Smooth muscle cell (in vitro differentiated cells): ENCODE measurements around the gene TIMM50. TPM values are rescaled to one million over a fixed set of nuclear protein-coding genes. Genes with fewer than 3 reads are reported as not detected.
A peak's percentile ranks its signal among the peaks of the same experiment; 100 is the strongest.

ENCODE experiments used
- DNase-seq: peaks from one replicate; lab custom pipeline; 2025; ENCODE audit not compliant: unreplicated experiment; lab: John Stamatoyannopoulos, UW
- H2AFZ ChIP-seq: fragments of 200-600 bp; sonication (generic); 2 replicates; pipeline ENCODE4 v1.6.0; 2016; ENCODE audit warnings: antibody characterized with exemption, low read depth, mild to moderate bottlenecking
- H3F3A ChIP-seq: fragments of 200-600 bp; sonication (generic); 2 replicates; pipeline ENCODE4 v1.6.0; 2017; ENCODE audit warnings: antibody characterized with exemption, low read depth
- H3K27ac ChIP-seq: fragments of 200-600 bp; sonication (generic); 2 replicates; pipeline ENCODE4 v1.5.1; 2016; ENCODE audit warnings: low read depth, mild to moderate bottlenecking
- H3K27me3 ChIP-seq: fragments of 200-600 bp; sonication (generic); 2 replicates; pipeline ENCODE4 v1.6.1; 2016; ENCODE audit warnings: low read depth, mild to moderate bottlenecking
- H3K36me3 ChIP-seq: fragments of 200-600 bp; sonication (generic); 2 replicates; pipeline ENCODE4 v1.5.1; 2016; ENCODE audit warnings: low read depth
- H3K4me1 ChIP-seq: fragments of 200-600 bp; sonication (generic); 2 replicates; pipeline ENCODE4 v1.5.1; 2016; ENCODE audit warnings: low read depth
- H3K4me2 ChIP-seq: fragments of 200-600 bp; sonication (generic); 2 replicates; pipeline ENCODE4 v1.6.0; 2016; ENCODE audit warnings: mild to moderate bottlenecking
- H3K4me3 ChIP-seq: fragments of 200-600 bp; sonication (generic); 2 replicates; pipeline ENCODE4 v1.5.1; 2016; ENCODE audit warnings: mild to moderate bottlenecking
- H3K79me2 ChIP-seq: fragments of 200-600 bp; sonication (generic); 2 replicates; pipeline ENCODE4 v1.6.0; 2016; ENCODE audit warnings: low read depth, mild to moderate bottlenecking
- H3K9ac ChIP-seq: fragments of 200-600 bp; sonication (generic); 2 replicates; pipeline ENCODE4 v1.6.0; 2016; ENCODE audit warnings: low read depth
- H3K9me3 ChIP-seq: fragments of 200-600 bp; sonication (generic); replicated peaks from 2 replicates; pipeline ENCODE4 v1.5.1; 2016; ENCODE audit warnings: low read depth
- H4K20me1 ChIP-seq: fragments of 200-600 bp; sonication (generic); 2 replicates; pipeline ENCODE4 v1.6.0; 2016; ENCODE audit warnings: low read depth
- WGBS: methylation state at CpG from one replicate; pipeline ENCODE4 v1.1.7; 2016; ENCODE audit warnings: low lambda C conversion rate; 5-methylcytosine and 5-hydroxymethylcytosine counted together
- polyA plus RNA-seq: library from polyadenylated mRNA; unstranded; fragments of >200 nt; fragmentation: Nextera tagmentation; extraction: Ambion mirVana; gene quantifications from 2 replicates; pipeline ENCODE4 v1.2.1, GENCODE V29; 2016
- total RNA-seq: library from RNA; depleted of rRNA; stranded (reverse); fragments of >200 nt; gene quantifications from 2 replicates; pipeline ENCODE4 v1.2.3, GENCODE V29; 2014
- TF ChIP-seq, protein P1 (sequence below): fragments of 200-600 bp; sonication (generic); IDR thresholded peaks from 2 replicates; pipeline ENCODE4 v1.5.1; 2017; ENCODE audit warnings: borderline replicate concordance, mild to moderate bottlenecking, antibody characterized with exemption; ENCODE audit not compliant: insufficient read depth, poor library complexity, severe bottlenecking

Gene TIMM50
- total and polyA plus RNA-seq, 2 experiments from 2014 or later = 66.1 to 108 TPM

GRCh38 chr19:39500543-39500942 lies 19.9 kb downstream of the TIMM50 start:
- Histone ChIP-seq H3K36me3 (no peaks in the 10 kb centered on the region), H3K4me1 (peaks cover 13% of the 10 kb centered on the region), H4K20me1 (no peaks in the 10 kb centered on the region), H3K4me2 (no peak overlapping the region), H3K9ac (no peak overlapping the region), H3K9me3 (no peaks in the 10 kb centered on the region), H3F3A (no peaks in the 10 kb centered on the region), H3K79me2 (no peaks in the 10 kb centered on the region), H3K27me3 (peaks cover 57% of the 10 kb centered on the region), H3K4me3 (no peak overlapping the region), H2AFZ (no peak overlapping the region), H3K27ac (no peak overlapping the region)
- TF ChIP-seq, protein P1, sequence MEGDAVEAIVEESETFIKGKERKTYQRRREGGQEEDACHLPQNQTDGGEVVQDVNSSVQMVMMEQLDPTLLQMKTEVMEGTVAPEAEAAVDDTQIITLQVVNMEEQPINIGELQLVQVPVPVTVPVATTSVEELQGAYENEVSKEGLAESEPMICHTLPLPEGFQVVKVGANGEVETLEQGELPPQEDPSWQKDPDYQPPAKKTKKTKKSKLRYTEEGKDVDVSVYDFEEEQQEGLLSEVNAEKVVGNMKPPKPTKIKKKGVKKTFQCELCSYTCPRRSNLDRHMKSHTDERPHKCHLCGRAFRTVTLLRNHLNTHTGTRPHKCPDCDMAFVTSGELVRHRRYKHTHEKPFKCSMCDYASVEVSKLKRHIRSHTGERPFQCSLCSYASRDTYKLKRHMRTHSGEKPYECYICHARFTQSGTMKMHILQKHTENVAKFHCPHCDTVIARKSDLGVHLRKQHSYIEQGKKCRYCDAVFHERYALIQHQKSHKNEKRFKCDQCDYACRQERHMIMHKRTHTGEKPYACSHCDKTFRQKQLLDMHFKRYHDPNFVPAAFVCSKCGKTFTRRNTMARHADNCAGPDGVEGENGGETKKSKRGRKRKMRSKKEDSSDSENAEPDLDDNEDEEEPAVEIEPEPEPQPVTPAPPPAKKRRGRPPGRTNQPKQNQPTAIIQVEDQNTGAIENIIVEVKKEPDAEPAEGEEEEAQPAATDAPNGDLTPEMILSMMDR = no peak
- WGBS = 61% methylated on average over 4 of the region's 4 CpGs
- DNase-seq = no peak

DNA sequence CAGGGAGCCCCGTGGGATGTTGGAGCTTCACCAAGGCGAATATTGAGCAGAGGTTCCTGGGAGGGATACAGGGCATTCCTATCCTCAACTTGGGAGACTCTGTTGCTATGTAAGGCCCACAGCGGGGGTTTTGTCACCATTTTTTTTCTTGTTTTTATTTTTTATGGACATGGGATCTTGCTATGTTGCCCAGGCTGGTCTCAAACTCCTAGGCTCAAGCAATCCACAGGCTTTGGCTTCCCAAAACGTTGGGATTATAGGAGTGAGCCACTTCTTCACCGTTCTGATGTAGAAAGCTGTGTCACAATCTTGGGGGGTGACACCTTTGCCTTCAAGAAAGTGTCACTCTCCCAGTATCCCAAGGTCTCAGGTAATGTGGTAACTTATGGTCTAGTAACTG lies 20.7 kb downstream of the TIMM50 start:
- no peaks in the 10 kb centered on the region for H3K79me2 ChIP-seq
- peaks cover 13% of the 10 kb centered on the region for H3K4me1 ChIP-seq
- peaks cover 62% of the 10 kb centered on the region for H3K27me3 ChIP-seq
- no peaks in the 10 kb centered on the region for H4K20me1 ChIP-seq
- no peak overlapping the region for H3K4me3 ChIP-seq
- no peak overlapping the region for H3K9ac ChIP-seq
- H3K36me3 ChIP-seq = no peaks in the 10 kb centered on the region
- no peaks in the 10 kb centered on the region for H3K9me3 ChIP-seq
- no peak for DNase-seq
- WGBS = 84% methylated on average over 5 of the region's 5 CpGs
- TF ChIP-seq, protein P1 = no peak
- no peak overlapping the region for H3K4me2 ChIP-seq
- no peaks in the 10 kb centered on the region for H3F3A ChIP-seq
- H2AFZ ChIP-seq = no peak overlapping the region
- no peak overlapping the region for H3K27ac ChIP-seq

- Histone ChIP-seq H3K4me3 (no peak overlapping the region), H3K4me2 (no peak overlapping the region), H2AFZ (no peak overlapping the region), H3K4me1 (peaks cover 17% of the 10 kb centered on the region), H3K79me2 (no peaks in the 10 kb centered on the region), H3K27ac (no peak overlapping the region), H3K9ac (no peak overlapping the region), H3K36me3 (no peaks in the 10 kb centered on the region), H3K27me3 (peaks cover 67% of the 10 kb centered on the region), H3F3A (no peaks in the 10 kb centered on the region), H4K20me1 (no peaks in the 10 kb centered on the region), H3K9me3 (no peaks in the 10 kb centered on the region)
- WGBS = 20% methylated on average over 49 of the region's 69 CpGs
- TF ChIP-seq, protein P1 = peak; percentile 89
- DNase-seq = no peak
Observed at GRCh38 chr19:39502640-39503417, 22.2 kb downstream of the TIMM50 start.

DNA sequence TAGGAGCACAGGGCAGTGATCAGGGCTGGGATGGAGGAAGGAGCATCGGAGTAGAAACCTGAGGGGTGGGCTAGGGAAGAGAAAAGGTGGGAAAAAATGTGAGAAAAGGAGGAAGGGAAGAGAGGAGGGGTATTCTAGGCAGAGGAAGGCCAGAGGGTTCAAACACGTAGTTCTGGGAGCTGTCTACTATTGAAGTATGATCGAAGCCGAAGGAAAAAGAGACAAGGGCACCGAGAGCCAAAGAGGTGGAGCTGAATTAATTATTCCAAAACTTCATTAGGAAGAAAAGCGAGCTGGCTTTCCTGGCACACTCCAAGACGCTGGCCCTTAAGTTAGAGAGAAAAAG lies 25.9 kb downstream of the TIMM50 start:
- no peak overlapping the region for H3K27ac ChIP-seq
- 68% methylated on average over 7 of the region's 7 CpGs for WGBS
- H3K4me1 ChIP-seq = peaks cover 8% of the 10 kb centered on the region
- TF ChIP-seq, protein P1 = no peak
- H3K4me2 ChIP-seq = peak overlapping the region; percentile 85
- H3K79me2 ChIP-seq = no peaks in the 10 kb centered on the region
- no peak overlapping the region for H2AFZ ChIP-seq
- H3K9me3 ChIP-seq = no peaks in the 10 kb centered on the region
- no peaks in the 10 kb centered on the region for H3F3A ChIP-seq
- H3K9ac ChIP-seq = no peak overlapping the region
- no peaks in the 10 kb centered on the region for H3K36me3 ChIP-seq
- H4K20me1 ChIP-seq = no peaks in the 10 kb centered on the region
- no peak for DNase-seq
- H3K4me3 ChIP-seq = peak overlapping the region; percentile 48
- peaks cover 44% of the 10 kb centered on the region for H3K27me3 ChIP-seq
